A549 treated with DMSO at 1 μM for 4 hours (cell line): ENCODE measurements around the gene CYP2A13. TPM values are rescaled to one million over a fixed set of nuclear protein-coding genes. Genes with fewer than 3 reads are reported as not detected.

Experiments
- total RNA-seq: library from RNA; stranded (reverse); fragments of 200-300 nt; extraction: Qiagen RNA extraction; gene quantifications from 5 replicates; pipeline ENCODE4 v1.2.3, GENCODE V29; 2022; ENCODE audit warnings: low read depth

The CYP2A13 gene, protein sequence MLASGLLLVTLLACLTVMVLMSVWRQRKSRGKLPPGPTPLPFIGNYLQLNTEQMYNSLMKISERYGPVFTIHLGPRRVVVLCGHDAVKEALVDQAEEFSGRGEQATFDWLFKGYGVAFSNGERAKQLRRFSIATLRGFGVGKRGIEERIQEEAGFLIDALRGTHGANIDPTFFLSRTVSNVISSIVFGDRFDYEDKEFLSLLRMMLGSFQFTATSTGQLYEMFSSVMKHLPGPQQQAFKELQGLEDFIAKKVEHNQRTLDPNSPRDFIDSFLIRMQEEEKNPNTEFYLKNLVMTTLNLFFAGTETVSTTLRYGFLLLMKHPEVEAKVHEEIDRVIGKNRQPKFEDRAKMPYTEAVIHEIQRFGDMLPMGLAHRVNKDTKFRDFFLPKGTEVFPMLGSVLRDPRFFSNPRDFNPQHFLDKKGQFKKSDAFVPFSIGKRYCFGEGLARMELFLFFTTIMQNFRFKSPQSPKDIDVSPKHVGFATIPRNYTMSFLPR
- not detected in 5 replicates for total RNA-seq

DNA sequence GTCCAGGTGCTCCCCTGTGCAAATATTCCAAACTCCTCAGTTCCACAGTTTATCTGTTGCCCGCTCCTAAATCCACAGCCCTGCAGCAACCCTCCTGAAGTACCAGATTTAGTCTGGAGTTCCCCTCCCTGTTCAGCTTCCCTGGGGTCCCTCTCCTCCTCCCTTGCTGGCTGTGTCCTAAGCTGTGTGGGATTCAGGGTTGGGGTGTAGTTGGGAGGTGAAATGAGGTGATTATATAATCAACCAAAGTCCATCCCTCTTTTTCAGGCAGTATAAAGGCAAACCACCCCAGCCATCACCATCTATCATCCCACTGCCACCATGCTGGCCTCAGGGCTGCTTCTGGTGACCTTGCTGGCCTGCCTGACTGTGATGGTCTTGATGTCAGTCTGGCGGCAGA, at the start of gene CYP2A13:
Gene CYP2A13, plus strand, starts transcription at position 301 of the 400 bp plus-strand sequence. Its CDS starts 21 bp downstream, at position 322.

DNA sequence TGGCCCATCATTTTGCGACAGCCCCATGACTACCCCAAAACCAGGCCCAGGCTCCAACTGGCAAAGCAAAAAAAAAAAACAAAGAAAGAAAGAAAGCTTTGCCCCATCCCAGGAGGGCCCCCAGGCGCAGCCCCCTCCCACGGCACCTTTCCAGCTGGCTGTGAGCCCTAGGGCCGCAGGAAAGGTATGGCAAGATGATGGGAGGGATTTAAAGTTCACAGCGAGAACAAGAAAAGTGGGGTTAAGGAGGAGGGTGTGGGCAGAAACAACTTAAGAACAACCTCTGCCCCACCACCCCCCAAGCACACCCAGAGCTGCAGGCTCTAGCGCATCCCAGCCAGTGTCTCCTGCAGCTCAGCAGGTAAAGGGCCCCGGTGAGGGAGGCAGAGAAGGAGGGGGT, 25.9 kb downstream of the CYP2A13 start, which contains the start of gene CYP2F1:
Gene CYP2F1, plus strand, starts transcription at position 301 of the 400 bp plus-strand sequence. CDS start 1,757 bp downstream, outside the sequence.

Other genes starting within 250 kb of the CYP2A13 start
- 0.08 TPM in 1 of 5 replicates, not detected in the others for gene CYP2A6, start 238.0 kb upstream of the CYP2A13 start, total RNA-seq
- not detected in 5 replicates for gene CYP2A7, start 206.2 kb upstream of the CYP2A13 start, total RNA-seq
- gene CYP2B6, start 97.2 kb upstream of the CYP2A13 start, total RNA-seq, result 0.05 to 0.07 TPM in 2 of 5 replicates, not detected in the others
- gene CYP2F1, start 26.0 kb downstream of the CYP2A13 start, total RNA-seq, result not detected in 5 replicates
- gene CYP2S1, start 104.8 kb downstream of the CYP2A13 start, total RNA-seq, result 25.7 to 32.0 TPM (median 28.7 TPM) in 5 replicates
- gene AXL, start 130.8 kb downstream of the CYP2A13 start, total RNA-seq, result 139 to 161 TPM (median 160 TPM) in 5 replicates
- 312 to 351 TPM (median 317 TPM) in 5 replicates for gene HNRNPUL1, start 175.9 kb downstream of the CYP2A13 start, total RNA-seq
- gene CCDC97, start 221.7 kb downstream of the CYP2A13 start, total RNA-seq, result 33.4 to 46.6 TPM (median 39.1 TPM) in 5 replicates